Astrocyte (in vitro differentiated cells and primary cell): ENCODE data around the gene GMFB.
"Not testable (repeated sequence)": the region's sequence is repeated elsewhere in the genome, so short reads cannot be mapped to it uniquely, and the experiment has no call there.

Experiments
- CTCF ChIP-seq: IDR thresholded peaks from 2 replicates; pipeline ENCODE4 v1.5.1; 2011; ENCODE audit warnings: low read depth, mild to moderate bottlenecking, inconsistent platforms, low read length, moderate library complexity; ENCODE audit not compliant: insufficient read depth
- EZH2 ChIP-seq: IDR thresholded peaks from 2 replicates; pipeline ENCODE4 v1.6.1; 2012; ENCODE audit warnings: mild to moderate bottlenecking, low read length, inconsistent platforms; ENCODE audit not compliant: insufficient read depth

- TF ChIP-seq CTCF, EZH2: not testable (repeated sequence)
Observed at GRCh38 chr14:54458536-54458935, 30.2 kb downstream of the GMFB start.
